Liver (tissue), 9 donors: ENCODE results near the gene DGKD. TPM values are rescaled to one million over a fixed set of nuclear protein-coding genes. Genes with fewer than 3 reads are reported as not detected.

Experiments used
- DNase-seq: peaks from one replicate; pipeline ENCODE4 v3.0.0-alpha.2; 2017; ENCODE audit warnings: low spot score
- H3K27ac ChIP-seq, 2 donors: one replicate each; pipeline ENCODE4 v1.7.0; 2013; ENCODE audit warnings: inconsistent platforms in 2 of 2, low read length in 2 of 2, control low read depth in 1 of 2, low read depth in 1 of 2, mild to moderate bottlenecking in 1 of 2
- H3K27me3 ChIP-seq, 4 donors: one replicate each; pipeline versions ENCODE4 v1.6.1 to v1.7.0; 2013; ENCODE audit warnings: low read length in 3 of 4, inconsistent platforms in 1 of 4, mild to moderate bottlenecking in 1 of 4, moderate library complexity in 1 of 4; ENCODE audit not compliant: control insufficient read depth in 4 of 4, insufficient read depth in 4 of 4
- H3K36me3 ChIP-seq, 4 donors: one replicate each; pipeline versions ENCODE4 v1.6.1 to v1.7.0; 2013; ENCODE audit warnings: low read length in 3 of 4, mild to moderate bottlenecking in 3 of 4, low read depth in 1 of 4, moderate library complexity in 1 of 4; ENCODE audit not compliant: control insufficient read depth in 4 of 4, insufficient read depth in 3 of 4
- H3K4me1 ChIP-seq, 4 donors: one replicate each; pipeline versions ENCODE4 v1.6.1 to v1.7.0; 2013; ENCODE audit warnings: low read length in 3 of 4, mild to moderate bottlenecking in 3 of 4, moderate library complexity in 1 of 4; ENCODE audit not compliant: control insufficient read depth in 4 of 4, insufficient read depth in 4 of 4
- H3K4me3 ChIP-seq, 3 donors: one replicate each; pipeline versions ENCODE4 v1.6.1 to v1.7.0; 2013; ENCODE audit warnings: low read length in 3 of 3, control low read depth in 1 of 3, low read depth in 1 of 3, mild to moderate bottlenecking in 1 of 3
- H3K9ac ChIP-seq, 2 donors: one replicate each; pipeline ENCODE4 v1.7.0; 2013; ENCODE audit warnings: low read length in 2 of 2, mild to moderate bottlenecking in 2 of 2, moderate library complexity in 2 of 2, control low read depth in 1 of 2, low read depth in 1 of 2
- H3K9me3 ChIP-seq, 4 donors: one replicate each; pipeline versions ENCODE4 v1.6.1 to v1.7.0; 2013; ENCODE audit warnings: low read length in 3 of 4; ENCODE audit not compliant: control insufficient read depth in 4 of 4
- CTCF ChIP-seq: fragments of 150-350 bp; IDR thresholded peaks from 2 replicates; pipeline ENCODE4 v1.5.1; 2017; ENCODE audit warnings: improper control_type of control experiment, low read depth, low read length; ENCODE audit not compliant: missing input control
- GABPA ChIP-seq, 2 donors: IDR thresholded peaks in 1 of 2; conservative IDR thresholded peaks in 1 of 2; 2 replicates each; pipeline ENCODE4 v1.6.1; 2016; ENCODE audit warnings: antibody characterized with exemption in 2 of 2, mild to moderate bottlenecking in 1 of 2, moderate library complexity in 1 of 2
- HNF4A ChIP-seq, 2 donors: conservative IDR thresholded peaks; 2 replicates each; pipeline ENCODE4 v1.6.1; 2016; ENCODE audit warnings: antibody characterized with exemption in 2 of 2, mild to moderate bottlenecking in 2 of 2
- HNF4G ChIP-seq: IDR thresholded peaks from 2 replicates; pipeline ENCODE4 v1.6.1; 2016; ENCODE audit warnings: antibody characterized with exemption
- MAX ChIP-seq: IDR thresholded peaks from 2 replicates; pipeline ENCODE4 v1.6.1; 2016; ENCODE audit warnings: antibody characterized with exemption
- NR2F2 ChIP-seq: IDR thresholded peaks from 2 replicates; pipeline ENCODE4 v1.6.1; 2016; ENCODE audit warnings: antibody characterized with exemption
- RAD21 ChIP-seq, 2 donors: IDR thresholded peaks; 2 replicates each; pipeline ENCODE4 v1.6.1; 2016; ENCODE audit warnings: antibody characterized with exemption in 2 of 2, mild to moderate bottlenecking in 2 of 2
- REST ChIP-seq: IDR thresholded peaks from 2 replicates; pipeline ENCODE4 v1.6.1; 2016; ENCODE audit warnings: antibody characterized with exemption, mild to moderate bottlenecking
- RXRA ChIP-seq, 2 donors: IDR thresholded peaks; 2 replicates each; pipeline ENCODE4 v1.6.1; 2017 to 2018; ENCODE audit warnings: antibody characterized with exemption in 2 of 2, mild to moderate bottlenecking in 1 of 2
- SP1 ChIP-seq: IDR thresholded peaks from 2 replicates; pipeline ENCODE4 v1.6.1; 2018; ENCODE audit warnings: antibody characterized with exemption, mild to moderate bottlenecking
- WGBS: extraction: QIAGEN DNeasy Blood & Tissue Kit; methylation state at CpG from one replicate; pipeline ENCODE4 v1.1.7; 2013; 5-methylcytosine and 5-hydroxymethylcytosine counted together
- polyA plus RNA-seq, 2 donors: library from polyadenylated mRNA; stranded (reverse) in 1 of 2; unstranded in 1 of 2; fragments of 200-250 nt in 1 of 2; fragments of >200 nt in 1 of 2; fragmentation: Nextera tagmentation in 1 of 2; extraction: Ambion mirVana in 1 of 2; gene quantifications; one replicate each; pipeline versions ENCODE4 v1.2.1 to v1.2.3, GENCODE V29; 2013 to 2015
- total RNA-seq, 2 donors: library from RNA; depleted of rRNA; stranded (reverse); fragments of >200 nt; gene quantifications; one replicate each; pipeline ENCODE4 v1.2.3, GENCODE V29; 2014
- donor health status: healthy.
- donor health status: healthy.
- donor health status: healthy.
- donor health status: healthy.
- donor health status: healthy.

DGKD gene
- total and polyA plus RNA-seq, 4 donors, result 4.8 to 16.4 (median 8.2) TPM

- no peak for TF ChIP-seq GABPA (IDR thresholded peaks at IDR 0.05 in 1 of 2, conservative IDR thresholded peaks at IDR 0.05 in 1 of 2)
- TF ChIP-seq RAD21 (IDR thresholded peaks at IDR 0.05), result no peak
Observed at GRCh38 chr2:233351423-233351822, 2.9 kb upstream of the DGKD start (continued).

GRCh38 chr2:233352141-233352842 lies 2.0 kb upstream of the DGKD start:
- no peak overlapping the region for H3K9ac ChIP-seq
- no peak for DNase-seq
- TF ChIP-seq NR2F2, result no peak
- no peak overlapping the region for H3K27ac ChIP-seq
- peaks cover 21 to 75% (median 46%) of the 10 kb centered on the region in 4 donors for H3K4me1 ChIP-seq
- WGBS, result 98% methylated on average over 25 of the region's 25 CpGs
- no peaks in the 10 kb centered on the region for H3K9me3 ChIP-seq
- no peaks in the 10 kb centered on the region for H3K27me3 ChIP-seq
- no peak overlapping the region for H3K4me3 ChIP-seq
- no peaks in the 10 kb centered on the region for H3K36me3 ChIP-seq

- H3K27ac ChIP-seq, result peak overlapping the region; percentile 42 to 63
- no peak overlapping the region for H3K9ac ChIP-seq
- no peak overlapping the region for H3K4me3 ChIP-seq
- peaks cover 16 to 66% (median 39%) of the 10 kb centered on the region in 4 donors for H3K4me1 ChIP-seq
- 45% methylated on average over 22 of the region's 22 CpGs for WGBS
- H3K36me3 ChIP-seq, result no peaks in the 10 kb centered on the region
- no peak for DNase-seq
- peak; percentile 86 for TF ChIP-seq SP1
- no peak for TF ChIP-seq HNF4G
- peak; percentile 35 for TF ChIP-seq REST
- peak in 1 of 2 donors; percentile 58 for TF ChIP-seq RAD21 (IDR thresholded peaks at IDR 0.05)
- no peak for TF ChIP-seq CTCF
- peak; percentile 88 to 90 for TF ChIP-seq RXRA (IDR thresholded peaks at IDR 0.05)
- TF ChIP-seq HNF4A (conservative IDR thresholded peaks at IDR 0.05), result peak; percentile 68 to 81
- no peak for TF ChIP-seq NR2F2
- TF ChIP-seq MAX, result peak; percentile 62
- H3K9me3 ChIP-seq, result no peaks in the 10 kb centered on the region
- H3K27me3 ChIP-seq, result no peaks in the 10 kb centered on the region
Observed at GRCh38 chr2:233353101-233353768, 1.1 kb upstream of the DGKD start.
